ENCODE data around the gene PLPP3.

PLPP3 gene

DNA sequence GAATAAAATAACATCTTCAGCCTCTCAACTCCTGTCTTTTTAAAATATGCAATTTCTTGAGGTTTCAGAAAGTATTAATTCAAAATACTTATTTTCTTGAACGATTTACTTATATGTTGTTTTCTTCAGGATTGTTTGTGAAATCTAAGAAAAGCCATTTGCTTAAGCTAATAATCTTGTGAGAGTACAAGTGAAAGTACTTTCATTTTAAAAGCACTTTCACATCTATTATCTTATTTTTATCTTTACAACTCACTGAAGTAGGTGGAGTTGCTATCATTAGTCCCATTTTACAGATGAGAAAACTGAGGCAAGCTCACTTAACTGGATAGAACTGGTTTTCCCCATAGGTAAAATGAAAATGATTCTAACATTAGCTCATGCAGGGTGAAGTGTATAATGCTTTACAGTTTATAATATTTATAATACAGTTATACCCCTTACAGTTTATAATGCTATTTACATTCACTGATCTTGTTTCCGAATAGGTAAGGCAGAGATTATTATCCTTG is 4.7 kb upstream of the PLPP3 start:
- no peak for DNase-seq (ENCODE audit: low read depth)
- TF ChIP-seq, protein P1, sequence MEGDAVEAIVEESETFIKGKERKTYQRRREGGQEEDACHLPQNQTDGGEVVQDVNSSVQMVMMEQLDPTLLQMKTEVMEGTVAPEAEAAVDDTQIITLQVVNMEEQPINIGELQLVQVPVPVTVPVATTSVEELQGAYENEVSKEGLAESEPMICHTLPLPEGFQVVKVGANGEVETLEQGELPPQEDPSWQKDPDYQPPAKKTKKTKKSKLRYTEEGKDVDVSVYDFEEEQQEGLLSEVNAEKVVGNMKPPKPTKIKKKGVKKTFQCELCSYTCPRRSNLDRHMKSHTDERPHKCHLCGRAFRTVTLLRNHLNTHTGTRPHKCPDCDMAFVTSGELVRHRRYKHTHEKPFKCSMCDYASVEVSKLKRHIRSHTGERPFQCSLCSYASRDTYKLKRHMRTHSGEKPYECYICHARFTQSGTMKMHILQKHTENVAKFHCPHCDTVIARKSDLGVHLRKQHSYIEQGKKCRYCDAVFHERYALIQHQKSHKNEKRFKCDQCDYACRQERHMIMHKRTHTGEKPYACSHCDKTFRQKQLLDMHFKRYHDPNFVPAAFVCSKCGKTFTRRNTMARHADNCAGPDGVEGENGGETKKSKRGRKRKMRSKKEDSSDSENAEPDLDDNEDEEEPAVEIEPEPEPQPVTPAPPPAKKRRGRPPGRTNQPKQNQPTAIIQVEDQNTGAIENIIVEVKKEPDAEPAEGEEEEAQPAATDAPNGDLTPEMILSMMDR (IDR thresholded peaks at IDR 0.05; ENCODE audit: control insufficient read depth, insufficient read depth, low read depth, low read length, missing control alignments), result no peak
- H3K4me3 ChIP-seq (ENCODE audit: control insufficient read depth, low read depth, low read length), result no peak overlapping the region

DNA sequence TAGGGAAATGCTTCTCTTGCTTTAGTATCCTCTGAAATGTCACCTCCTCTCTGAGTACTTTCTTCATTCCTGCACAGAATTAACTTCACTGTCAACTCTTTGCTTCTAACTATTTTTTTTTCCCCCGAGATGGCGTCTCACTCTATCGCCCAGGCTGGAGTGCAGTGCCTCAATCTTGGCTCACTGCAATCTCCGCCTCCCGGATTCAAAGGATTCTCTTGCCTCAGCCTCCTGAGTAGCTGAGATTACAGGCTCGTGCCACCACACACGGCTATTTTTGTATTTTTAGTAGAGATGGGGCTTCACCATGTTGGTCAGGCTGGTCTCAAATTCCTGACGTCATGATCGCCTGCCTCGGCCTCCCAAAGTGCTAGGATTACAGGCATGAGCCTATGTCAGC is 1.4 kb upstream of the PLPP3 start:
- no peak for DNase-seq (ENCODE audit: low read depth)
- TF ChIP-seq, protein P1 (IDR thresholded peaks at IDR 0.05; ENCODE audit: control insufficient read depth, insufficient read depth, low read depth, low read length, missing control alignments), result no peak
- no peak overlapping the region for H3K4me3 ChIP-seq (ENCODE audit: control insufficient read depth, low read depth, low read length)

- H3K4me3 ChIP-seq (ENCODE audit: control insufficient read depth, low read depth, low read length), result peak overlapping the region; percentile 91
- TF ChIP-seq, protein P1 (IDR thresholded peaks at IDR 0.05; ENCODE audit: control insufficient read depth, insufficient read depth, low read depth, low read length, missing control alignments), result no peak
- no peak for DNase-seq (ENCODE audit: low read depth)
Observed at GRCh38 chr1:56578138-56578962, 1.0 kb downstream of the PLPP3 start.

GRCh38 chr1:56577406-56578137 is 1.8 kb downstream of the PLPP3 start:
- H3K4me3 ChIP-seq (ENCODE audit: control insufficient read depth, low read depth, low read length), result peak overlapping the region; percentile 91
- TF ChIP-seq, protein P1 (IDR thresholded peaks at IDR 0.05; ENCODE audit: control insufficient read depth, insufficient read depth, low read depth, low read length, missing control alignments), result no peak
- DNase-seq (ENCODE audit: low read depth), result no peak

GRCh38 chr1:56576880-56577405 is 2.4 kb downstream of the PLPP3 start:
- DNase-seq (ENCODE audit: low read depth), result no peak
- TF ChIP-seq, protein P1 (IDR thresholded peaks at IDR 0.05; ENCODE audit: control insufficient read depth, insufficient read depth, low read depth, low read length, missing control alignments), result peak; percentile 43
- H3K4me3 ChIP-seq (ENCODE audit: control insufficient read depth, low read depth, low read length), result peak overlapping the region; percentile 91

GRCh38 chr1:56575865-56576264 is 3.5 kb downstream of the PLPP3 start:
- H3K4me3 ChIP-seq (ENCODE audit: control insufficient read depth, low read depth, low read length), result peak overlapping the region; percentile 91
- DNase-seq (ENCODE audit: low read depth), result no peak
- TF ChIP-seq, protein P1 (IDR thresholded peaks at IDR 0.05; ENCODE audit: control insufficient read depth, insufficient read depth, low read depth, low read length, missing control alignments), result no peak

Measured in AG09309 (cell line).